HG02571 (cell line): ENCODE measurements around the gene NMNAT2.

Source experiments
- ATAC-seq: cut with Tn5 transposase; IDR thresholded peaks from one replicate; pipeline ENCODE4 v1.9.1; 2021; ENCODE audit warnings: mild to moderate bottlenecking, moderate library complexity; ENCODE audit not compliant: unreplicated experiment

Gene NMNAT2

DNA sequence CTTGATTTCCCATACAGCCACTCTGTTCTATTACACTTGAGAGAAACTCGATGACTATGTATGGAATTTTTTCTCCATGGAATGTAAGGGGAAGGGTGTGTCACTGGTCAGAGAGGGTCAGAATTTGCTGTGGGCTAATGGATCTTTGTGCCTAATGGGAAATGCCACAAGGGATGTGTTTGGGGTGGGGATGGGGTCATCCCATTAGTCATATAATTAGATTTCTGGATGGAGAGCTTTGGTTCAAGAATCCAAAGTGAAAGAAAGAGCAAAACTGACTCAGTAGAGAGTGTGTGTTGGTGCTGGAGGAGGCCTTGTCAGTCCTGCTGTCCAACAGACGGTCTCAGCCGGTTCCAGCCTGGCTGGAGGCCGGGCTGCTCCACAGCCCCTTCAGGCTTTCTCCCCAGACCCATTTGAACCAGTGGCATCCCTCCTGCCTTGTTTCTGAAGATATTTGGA lies 145.8 kb downstream of the NMNAT2 start:
- no peak for ATAC-seq

DNA sequence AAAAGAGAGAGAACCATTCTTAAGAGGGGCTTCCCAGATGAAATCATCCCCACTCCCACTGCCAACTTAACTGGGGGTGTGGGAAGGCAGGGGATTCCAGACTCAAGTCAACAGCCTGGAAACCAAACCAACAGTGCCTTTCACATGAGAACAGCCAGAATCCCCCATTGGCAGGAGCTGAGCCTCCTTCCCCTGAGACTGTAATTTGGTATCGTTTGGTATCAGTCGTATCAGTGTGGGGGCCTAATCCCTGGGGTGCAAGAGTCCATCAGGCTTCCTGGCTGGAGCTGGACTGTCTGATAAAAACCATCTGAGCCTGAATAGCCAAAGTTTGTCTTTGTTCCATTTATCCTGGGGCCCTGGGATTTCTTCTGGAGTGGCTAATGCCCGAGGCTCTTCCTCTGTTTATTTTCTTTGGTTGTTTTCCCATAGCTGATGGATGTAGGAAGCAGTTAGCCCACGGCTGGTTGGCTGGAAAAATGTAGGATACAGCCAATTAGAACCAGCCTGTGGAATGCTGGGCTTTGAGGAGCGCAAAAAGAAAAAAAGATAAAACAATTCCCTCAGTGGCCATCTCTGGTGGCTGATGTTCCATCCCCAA lies 147.5 kb downstream of the NMNAT2 start:
- no peak for ATAC-seq

DNA sequence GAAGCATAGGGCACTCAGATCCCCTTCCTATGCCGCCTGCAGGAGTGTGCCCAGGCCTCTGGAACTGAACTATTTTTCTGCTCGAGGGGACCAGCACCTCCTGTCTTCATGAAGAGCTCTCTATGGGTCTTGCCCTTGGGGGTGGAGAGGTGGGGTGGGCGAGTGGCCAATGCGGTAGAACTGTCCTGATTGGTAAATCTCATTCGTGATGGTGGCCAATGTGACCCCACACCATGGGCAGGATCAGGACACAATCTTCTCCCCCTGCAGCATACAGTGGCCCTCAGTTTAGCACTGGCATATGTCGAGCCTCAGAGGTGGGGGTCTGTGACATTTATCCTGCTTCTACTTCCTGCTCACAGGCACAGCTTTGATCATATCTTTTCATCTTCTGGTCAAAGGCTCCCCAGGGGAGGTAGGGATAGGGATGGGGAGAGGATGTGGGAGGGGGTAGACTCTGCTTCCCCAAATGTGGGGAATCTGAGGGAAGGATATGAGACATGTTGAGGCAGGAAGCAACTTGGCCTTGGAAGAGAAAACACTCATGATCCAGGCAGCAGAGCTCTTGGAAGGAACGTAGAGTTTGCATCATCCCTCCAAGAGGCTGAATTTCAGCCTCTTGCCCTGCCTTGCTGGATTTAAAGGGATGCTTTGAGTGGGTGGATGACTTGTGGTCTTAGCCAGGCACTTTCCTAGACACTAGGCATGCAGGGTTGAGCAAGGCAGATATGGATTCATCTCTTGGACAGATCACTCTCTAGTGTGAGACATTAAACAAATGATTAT lies 150.3 kb downstream of the NMNAT2 start:
- ATAC-seq, result no peak

DNA sequence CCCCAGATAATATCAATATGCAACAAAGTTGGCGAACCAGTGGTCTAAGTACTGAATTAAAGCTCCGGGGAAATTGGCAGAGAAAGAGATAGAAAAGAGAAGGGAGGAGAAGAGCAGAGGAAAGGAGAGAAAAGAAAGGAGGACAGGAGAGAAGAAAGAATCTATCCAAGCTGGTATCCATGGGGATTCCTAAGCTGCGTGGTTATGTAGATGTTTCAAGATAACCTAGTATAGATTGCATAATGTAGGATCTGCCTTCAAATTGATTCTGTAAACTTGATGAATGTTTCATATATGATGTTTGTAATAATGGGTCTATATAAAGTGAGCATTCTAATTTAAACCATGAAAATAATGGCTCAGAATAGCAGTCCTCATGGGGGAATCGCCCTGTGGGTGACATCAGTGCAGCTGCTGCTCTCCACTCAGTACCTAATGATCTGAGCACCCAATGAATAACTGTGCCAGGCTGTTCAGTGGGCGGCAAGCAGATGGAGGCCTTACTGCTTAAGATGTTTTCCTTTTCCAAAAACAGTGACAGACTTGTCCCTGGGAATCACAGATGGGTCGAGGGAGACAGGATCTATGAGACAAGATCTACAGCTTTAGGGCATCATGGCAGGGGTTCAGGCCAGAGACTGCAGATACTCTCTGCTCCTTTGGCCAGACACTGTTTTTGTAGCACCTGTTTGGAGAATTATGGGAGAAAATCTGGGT lies 154.1 kb downstream of the NMNAT2 start:
- no peak for ATAC-seq

DNA sequence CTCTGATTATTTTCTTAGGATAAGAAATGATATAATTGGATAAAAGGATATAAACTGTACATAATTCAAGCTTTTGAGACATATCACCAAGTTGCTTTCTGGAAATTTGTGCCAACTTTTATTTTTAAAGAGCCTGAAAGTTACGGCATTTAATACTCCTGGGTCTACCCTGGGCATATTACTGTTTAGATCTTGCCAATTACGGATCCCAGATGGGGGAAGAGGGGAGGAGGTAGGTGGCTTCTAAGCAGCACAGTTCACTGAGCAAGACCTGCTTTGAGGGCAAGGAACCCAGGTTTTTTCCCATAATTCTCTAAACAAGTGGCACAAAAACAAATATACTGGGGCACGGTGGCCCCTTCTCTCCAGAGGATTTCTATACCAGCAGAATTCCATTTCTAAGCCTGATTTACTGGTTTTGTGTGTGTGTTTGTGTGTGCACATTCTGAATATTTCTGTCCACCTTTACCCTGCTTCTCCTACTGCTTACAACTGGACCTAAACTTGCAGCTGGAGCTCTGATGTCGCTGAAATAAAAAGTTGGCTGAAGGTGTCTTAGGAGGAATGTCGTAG lies 155.5 kb downstream of the NMNAT2 start:
- ATAC-seq, result no peak

DNA sequence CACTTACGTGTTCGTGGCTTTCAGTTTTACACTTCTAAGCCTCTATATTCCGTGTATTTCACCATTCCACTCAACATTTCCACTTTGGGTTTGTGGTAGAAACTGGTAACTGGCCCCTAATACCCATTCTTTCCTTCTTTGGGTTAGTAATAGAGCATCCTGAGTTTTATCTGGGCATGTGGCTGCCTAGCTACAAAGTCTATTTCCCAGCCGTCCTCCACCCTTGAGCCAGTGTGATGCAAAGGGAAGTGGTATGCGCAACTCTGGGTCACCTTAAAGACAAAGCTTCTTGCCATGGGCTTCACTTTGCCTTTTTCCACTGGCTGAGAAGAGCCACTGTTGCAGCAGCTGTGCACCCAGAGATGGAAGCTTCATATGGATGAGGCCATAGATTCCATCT lies 158.3 kb downstream of the NMNAT2 start:
- ATAC-seq, result no peak

DNA sequence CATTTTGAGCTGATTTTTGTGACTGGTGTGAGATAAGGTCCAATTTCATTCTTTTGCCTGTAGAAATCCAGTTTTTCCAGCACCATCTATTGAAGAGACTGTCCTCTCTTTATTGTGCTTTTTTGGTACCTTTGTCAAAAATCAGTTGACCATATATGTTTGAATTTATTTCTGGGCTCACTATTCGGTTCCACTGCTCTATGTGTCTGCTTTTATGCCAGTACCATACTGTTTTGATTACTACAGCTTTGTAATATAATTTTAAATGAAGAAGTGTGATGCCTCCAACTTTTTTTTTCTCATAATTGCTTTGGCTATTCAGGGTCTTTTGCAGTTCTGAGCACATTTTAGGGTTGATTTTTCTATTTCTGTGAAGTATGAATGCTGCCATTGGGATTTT lies 163.1 kb downstream of the NMNAT2 start:
- no peak for ATAC-seq

DNA sequence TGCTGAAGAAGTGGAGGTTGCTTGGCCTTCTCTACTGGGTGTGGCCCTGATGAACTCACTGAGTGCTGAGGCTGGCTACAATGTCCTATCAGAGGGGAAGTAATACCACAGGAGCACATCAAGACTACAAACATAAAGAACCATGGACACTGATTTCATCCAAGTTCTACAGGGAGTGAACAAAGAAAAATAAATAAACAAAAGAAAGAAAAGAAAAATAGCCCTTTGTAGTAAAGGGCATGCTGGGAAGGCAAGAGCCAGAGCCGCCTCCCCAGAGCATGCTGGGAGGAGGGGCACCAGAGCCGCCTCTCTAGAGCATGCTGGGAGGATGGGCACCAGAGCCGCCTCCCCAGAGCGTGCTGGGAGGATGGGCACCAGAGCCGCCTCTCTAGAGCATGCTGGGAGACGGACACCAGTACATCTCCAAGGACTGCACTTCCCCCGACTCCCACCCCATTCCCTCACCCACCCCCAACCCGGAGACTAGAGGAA lies 166.2 kb downstream of the NMNAT2 start:
- ATAC-seq, result no peak

DNA sequence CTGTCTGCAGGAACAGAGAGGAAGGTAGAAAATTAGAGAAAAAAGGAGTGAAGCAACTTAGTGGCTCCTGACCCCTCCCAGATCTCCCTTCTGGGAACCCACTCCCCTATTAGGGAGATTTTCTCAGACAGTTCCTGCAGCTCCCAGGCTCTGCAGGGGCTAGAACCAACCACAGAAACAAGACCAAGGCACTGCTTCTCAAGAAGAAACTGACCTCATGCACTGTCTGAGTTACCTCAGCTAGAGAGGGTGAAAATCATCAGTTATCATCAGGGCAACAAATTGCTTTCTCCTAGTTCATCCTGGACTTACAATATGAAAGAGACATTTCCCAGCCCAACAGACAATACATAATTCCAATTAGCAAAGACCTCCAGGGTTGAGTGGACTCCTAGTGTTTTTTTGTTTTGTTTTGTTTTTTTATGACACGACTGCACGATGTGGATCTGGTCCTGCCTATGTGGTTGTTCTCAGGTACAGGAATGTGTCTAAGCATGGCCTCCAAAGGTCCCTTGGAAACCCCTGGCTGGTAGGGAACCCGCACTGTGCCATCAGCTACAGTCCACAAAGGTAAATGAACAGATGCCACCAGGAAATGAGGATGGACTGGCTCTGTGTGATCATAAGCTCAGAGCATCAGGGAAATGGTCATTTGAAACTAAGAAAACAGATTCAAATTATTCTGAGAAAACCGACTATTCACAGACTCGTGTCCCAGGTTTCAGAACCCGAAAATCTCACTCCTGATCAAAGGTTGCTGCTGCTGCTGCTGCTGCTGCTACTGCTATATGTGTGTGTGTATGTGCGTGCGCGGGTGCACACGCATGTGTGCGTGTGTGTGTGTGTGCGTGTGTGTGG lies 166.8 kb downstream of the NMNAT2 start:
- no peak for ATAC-seq

DNA sequence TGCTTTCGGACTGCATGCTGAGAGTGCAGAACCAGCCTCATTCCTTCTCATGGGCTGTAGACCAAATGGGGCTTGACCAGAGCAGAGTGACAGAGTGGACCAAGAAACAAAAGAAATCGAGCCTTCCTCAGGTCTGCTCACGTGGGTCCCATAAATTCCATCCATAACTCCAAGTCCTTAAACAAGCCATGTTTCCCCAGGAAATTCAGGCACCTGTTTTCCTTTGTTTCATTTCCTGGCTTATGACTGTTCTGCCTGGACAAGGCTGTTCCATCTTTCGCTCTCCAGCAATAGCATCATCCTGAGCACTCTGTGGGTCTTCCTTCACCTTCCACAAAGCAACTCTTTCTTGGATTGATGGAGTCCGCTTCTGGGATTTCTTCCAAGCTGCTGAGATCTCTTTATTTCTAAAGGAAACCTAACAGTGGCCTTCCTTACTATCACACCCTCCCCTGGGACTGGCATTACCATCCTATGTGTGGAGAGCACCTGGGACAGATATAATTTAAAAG lies 168.2 kb downstream of the NMNAT2 start:
- no peak for ATAC-seq

DNA sequence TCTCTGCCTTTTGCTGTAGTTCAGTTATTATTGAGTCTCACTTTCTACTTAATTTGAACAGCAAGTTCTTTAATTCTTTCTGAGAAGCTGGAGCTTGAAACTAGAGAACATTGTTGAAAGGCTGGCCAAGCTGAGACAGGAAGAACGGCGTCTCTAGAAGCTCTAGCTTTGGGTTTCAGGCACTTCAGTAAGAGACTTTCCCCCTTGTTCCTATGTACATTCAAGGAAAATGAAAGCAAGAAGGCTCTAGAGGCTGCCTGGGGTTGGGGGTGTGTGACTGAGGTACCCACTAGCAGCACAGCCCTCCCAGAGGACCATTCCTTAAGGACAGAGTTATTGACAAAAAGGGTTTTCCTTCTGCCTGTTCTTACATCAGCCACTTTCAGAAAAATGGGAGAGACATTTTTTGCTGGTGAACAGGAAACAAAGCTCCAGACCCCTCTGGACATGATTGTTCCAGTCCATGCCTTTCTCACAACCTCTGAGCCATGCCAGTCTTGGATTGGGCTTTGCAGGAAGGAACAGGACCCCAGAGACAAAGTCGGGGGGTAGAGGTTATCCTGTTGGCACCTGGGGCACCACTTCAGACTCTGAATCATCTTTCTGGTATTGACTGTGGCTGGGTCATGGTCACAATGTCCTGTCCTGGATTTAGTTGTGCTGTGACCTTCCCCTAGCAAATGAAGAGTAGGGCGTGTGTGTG lies 169.0 kb downstream of the NMNAT2 start:
- ATAC-seq, result no peak

DNA sequence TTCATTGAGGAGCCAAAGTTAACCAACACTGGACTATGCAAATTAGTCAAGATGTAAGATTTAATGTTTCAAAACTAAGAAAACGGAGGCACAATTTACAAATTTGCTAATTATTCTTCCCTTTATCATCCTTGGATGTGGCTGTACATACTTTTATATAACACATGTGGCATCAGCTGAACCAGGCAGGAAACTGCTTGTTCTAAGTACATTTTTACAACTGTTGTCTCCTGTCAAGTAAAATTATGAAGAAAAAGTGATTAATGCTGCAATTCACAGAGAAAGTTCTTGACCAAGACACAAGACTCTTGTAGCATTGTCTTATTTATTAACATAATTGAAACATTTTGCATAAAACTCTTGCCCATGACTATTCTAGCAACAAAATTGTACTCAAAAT lies 170.2 kb downstream of the NMNAT2 start:
- ATAC-seq, result no peak

DNA sequence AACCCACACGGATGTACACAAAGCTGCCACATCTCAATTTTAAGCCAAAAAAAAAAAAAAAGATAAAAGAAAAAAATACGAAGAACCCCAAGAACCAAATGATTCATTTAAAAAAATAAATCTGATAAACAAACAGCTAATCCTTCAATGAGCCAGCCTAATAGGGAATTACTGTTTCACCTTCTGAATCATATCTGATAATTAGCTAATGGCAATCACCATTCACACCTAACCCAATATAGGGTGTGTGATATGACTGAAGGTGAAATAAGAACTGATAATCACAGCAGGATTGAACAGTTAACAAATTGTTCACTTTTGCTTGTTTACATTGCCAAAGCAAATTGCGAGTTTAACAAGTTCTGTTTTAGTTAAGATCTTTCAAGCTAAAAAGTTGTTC lies 170.7 kb downstream of the NMNAT2 start:
- ATAC-seq, result no peak

DNA sequence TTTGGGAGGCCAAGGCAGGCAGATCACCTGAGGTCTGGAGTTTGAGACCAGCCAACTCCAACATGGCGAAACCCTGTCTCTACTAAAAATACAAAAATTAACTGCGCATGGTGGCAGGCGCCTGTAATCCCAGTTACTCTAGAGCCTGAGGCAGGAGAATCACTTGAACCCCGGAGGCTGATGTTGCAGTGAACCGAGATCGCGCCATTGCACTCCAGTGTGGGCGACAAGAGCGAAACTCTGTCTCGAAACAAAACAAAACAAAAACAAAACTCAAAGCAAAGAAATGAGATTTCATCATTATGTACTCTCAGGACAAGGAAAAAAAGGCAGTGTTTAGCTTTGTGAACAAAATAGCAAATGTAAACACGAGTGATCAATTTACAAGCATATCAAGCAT lies 171.1 kb downstream of the NMNAT2 start:
- no peak for ATAC-seq

DNA sequence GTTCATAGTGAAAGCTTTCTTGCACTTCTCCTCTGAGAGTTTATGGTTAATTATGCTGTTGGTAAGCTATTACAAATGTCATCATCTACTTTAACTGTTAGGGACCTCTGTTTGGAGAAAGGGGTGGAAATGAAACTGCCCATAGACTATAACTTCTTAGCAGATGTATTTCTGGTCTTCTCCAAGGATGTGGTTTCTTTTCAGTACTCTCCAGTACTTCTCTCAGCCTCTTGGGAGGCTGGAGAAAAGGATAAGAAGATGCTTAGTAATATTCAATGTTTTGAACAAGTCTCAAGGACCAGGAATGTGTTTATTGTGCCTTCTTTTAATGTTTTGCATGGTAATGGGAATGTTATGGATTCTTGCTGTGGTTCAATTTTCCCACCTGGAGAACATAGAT lies 171.7 kb downstream of the NMNAT2 start:
- no peak for ATAC-seq

DNA sequence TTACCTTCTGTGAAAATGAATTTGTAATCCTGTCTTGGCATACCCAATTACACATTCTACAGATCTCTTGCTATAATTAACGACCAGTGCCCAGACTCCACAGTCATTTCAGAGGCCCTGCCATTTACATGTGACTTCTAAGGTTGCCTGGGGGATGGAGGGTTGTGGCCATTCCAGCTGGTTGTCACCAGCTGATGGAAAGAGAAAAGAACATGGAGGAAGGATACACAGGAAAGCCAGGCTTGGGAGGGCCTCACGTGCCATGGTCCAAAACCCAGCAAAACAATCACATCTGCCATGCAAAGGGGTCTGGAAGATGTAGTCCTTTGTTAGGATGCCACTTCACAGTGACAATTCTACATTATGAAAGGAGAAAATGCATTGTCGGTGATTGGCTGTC lies 172.8 kb downstream of the NMNAT2 start:
- no peak for ATAC-seq

DNA sequence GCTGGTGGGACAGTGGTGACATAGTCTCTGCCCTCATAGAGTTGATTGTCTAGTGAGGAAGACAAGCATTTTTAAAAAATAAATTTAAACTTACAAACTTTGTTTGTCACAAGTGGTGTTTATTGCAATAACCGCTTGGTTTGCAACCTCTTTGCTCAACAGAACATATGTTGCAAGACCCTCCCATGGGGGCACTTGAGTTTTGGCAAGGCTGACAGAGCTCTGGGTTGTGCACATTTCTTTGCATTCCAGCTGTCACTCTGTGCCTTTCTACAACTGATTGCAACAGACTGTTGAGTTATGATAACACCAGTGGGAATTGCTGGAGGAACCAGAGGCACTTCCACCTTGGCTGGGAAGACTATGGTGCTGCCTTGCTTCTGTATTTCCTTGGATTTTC lies 173.7 kb downstream of the NMNAT2 start:
- no peak for ATAC-seq

DNA sequence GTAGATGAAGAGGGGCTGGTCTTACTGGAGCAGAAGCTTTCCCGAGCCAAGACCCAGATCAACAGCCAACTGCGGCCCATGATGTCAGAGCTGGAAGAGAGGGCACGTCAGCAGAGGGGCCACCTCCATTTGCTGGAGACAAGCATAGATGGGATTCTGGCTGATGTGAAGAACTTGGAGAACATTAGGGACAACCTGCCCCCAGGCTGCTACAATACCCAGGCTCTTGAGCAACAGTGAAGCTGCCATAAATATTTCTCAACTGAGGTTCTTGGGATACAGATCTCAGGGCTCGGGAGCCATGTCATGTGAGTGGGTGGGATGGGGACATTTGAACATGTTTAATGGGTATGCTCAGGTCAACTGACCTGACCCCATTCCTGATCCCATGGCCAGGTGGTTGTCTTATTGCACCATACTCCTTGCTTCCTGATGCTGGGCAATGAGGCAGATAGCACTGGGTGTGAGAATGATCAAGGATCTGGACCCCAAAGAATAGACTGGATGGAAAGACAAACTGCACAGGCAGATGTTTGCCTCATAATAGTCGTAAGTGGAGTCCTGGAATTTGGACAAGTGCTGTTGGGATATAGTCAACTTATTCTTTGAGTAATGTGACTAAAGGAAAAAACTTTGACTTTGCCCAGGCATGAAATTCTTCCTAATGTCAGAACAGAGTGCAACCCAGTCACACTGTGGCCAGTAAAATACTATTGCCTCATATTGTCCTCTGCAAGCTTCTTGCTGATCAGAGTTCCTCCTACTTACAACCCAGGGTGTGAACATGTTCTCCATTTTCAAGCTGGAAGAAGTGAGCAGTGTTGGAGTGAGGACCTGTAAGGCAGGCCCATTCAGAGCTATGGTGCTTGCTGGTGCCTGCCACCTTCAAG lies 174.8 kb downstream of the NMNAT2 start:
- no peak for ATAC-seq

DNA sequence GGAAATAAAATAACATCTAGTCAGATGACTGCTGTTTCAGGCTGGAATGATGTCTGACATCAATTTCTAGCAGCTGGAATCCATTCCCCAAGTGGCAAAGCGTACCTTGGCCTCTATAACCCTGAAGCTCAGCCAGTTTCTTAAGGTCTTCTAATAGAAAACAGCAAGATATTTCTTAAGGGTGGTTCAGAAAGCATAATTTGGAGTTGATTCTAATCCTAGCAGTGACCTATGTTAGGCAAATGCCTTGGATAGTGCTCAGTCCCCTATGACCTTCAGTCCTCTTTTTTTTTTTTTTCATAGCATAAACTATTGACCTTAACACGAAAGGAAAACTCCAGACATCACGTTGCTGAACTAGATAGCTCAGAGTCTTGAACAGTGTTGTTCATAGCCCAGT lies 175.6 kb downstream of the NMNAT2 start:
- ATAC-seq, result no peak
